BLaER1 (cell line): ENCODE data around the gene SAXO1.
"Not testable (repeated sequence)": the region's sequence is repeated elsewhere in the genome, so short reads cannot be mapped to it uniquely, and the experiment has no call there.

ENCODE experiments used
- H3K27ac ChIP-seq: shearing (Covaris generic); formaldehyde crosslinking; 2 replicates; pipeline ENCODE4 v1.8.1; 2022
- H3K27me3 ChIP-seq: shearing (Covaris generic); formaldehyde crosslinking; 2 replicates; pipeline ENCODE4 v1.8.1; 2022
- H3K36me3 ChIP-seq: shearing (Covaris generic); formaldehyde crosslinking; 2 replicates; pipeline ENCODE4 v1.8.1; 2022
- H3K4me1 ChIP-seq: shearing (Covaris generic); formaldehyde crosslinking; 2 replicates; pipeline ENCODE4 v1.8.1; 2022
- H3K4me2 ChIP-seq: shearing (Covaris generic); formaldehyde crosslinking; 2 replicates; pipeline ENCODE4 v1.8.1; 2022
- H3K4me3 ChIP-seq: shearing (Covaris generic); formaldehyde crosslinking; 2 replicates; pipeline ENCODE4 v1.8.1; 2022
- H3K9ac ChIP-seq: shearing (Covaris generic); formaldehyde crosslinking; 2 replicates; pipeline ENCODE4 v1.8.1; 2022
- H3K9me3 ChIP-seq: shearing (Covaris generic); formaldehyde crosslinking; 2 replicates; pipeline ENCODE4 v1.8.1; 2022
- H4K20me1 ChIP-seq: shearing (Covaris generic); formaldehyde crosslinking; 2 replicates; pipeline ENCODE4 v1.8.1; 2022
- Cebpa-rat ChIP-seq: shearing (Covaris generic); IDR thresholded peaks from 2 replicates; pipeline ENCODE4 v1.8.1; 2022

SAXO1 gene

GRCh38 chr9:19030899-19031298, 2.1 kb downstream of the SAXO1 start:
- Histone ChIP-seq H3K4me2 (no peak overlapping the region), H3K9ac (no peak overlapping the region), H3K36me3 (no peaks in the 10 kb centered on the region), H3K27ac (no peak overlapping the region), H3K4me1 (no peaks in the 10 kb centered on the region), H3K4me3 (no peak overlapping the region), H3K27me3 (no peaks in the 10 kb centered on the region), H4K20me1 (no peaks in the 10 kb centered on the region), H3K9me3 (no peaks in the 10 kb centered on the region)
- no peak for TF ChIP-seq Cebpa-rat

GRCh38 chr9:19028835-19029451, 4.1 kb downstream of the SAXO1 start:
- Histone ChIP-seq H3K27me3 (no peaks in the 10 kb centered on the region), H3K4me1 (no peaks in the 10 kb centered on the region), H3K9ac (no peak overlapping the region), H3K4me3 (no peak overlapping the region), H3K9me3 (no peaks in the 10 kb centered on the region), H3K4me2 (no peak overlapping the region), H3K27ac (no peak overlapping the region), H3K36me3 (no peaks in the 10 kb centered on the region), H4K20me1 (no peaks in the 10 kb centered on the region)
- TF ChIP-seq Cebpa-rat, result no peak

- Histone ChIP-seq H3K9me3 (no peaks in the 10 kb centered on the region), H3K36me3 (no peaks in the 10 kb centered on the region), H3K4me2 (no peak overlapping the region), H3K9ac (no peak overlapping the region), H3K27ac (no peak overlapping the region), H3K4me1 (no peaks in the 10 kb centered on the region), H3K27me3 (no peaks in the 10 kb centered on the region), H3K4me3 (no peak overlapping the region), H4K20me1 (no peaks in the 10 kb centered on the region)
- TF ChIP-seq Cebpa-rat, result no peak
These were observed 5.2 kb downstream of the SAXO1 start for GRCh38 chr9:19027825-19028224.

- H3K4me3 ChIP-seq, result no peak overlapping the region
- H3K9me3 ChIP-seq, result no peaks in the 10 kb centered on the region
- H3K4me1 ChIP-seq, result no peaks in the 10 kb centered on the region
- no peak overlapping the region for H3K9ac ChIP-seq
- no peaks in the 10 kb centered on the region for H4K20me1 ChIP-seq
- TF ChIP-seq Cebpa-rat, result no peak
- H3K4me2 ChIP-seq, result no peak overlapping the region
- no peak overlapping the region for H3K27ac ChIP-seq
- H3K27me3 ChIP-seq, result no peaks in the 10 kb centered on the region
- H3K36me3 ChIP-seq, result no peaks in the 10 kb centered on the region
These were observed 6.6 kb downstream of the SAXO1 start for GRCh38 chr9:19026375-19026774.

- Histone ChIP-seq H3K4me2 (no peak overlapping the region), H3K4me3 (no peak overlapping the region), H4K20me1 (no peaks in the 10 kb centered on the region), H3K36me3 (no peaks in the 10 kb centered on the region), H3K4me1 (no peaks in the 10 kb centered on the region), H3K9ac (no peak overlapping the region), H3K27me3 (no peaks in the 10 kb centered on the region), H3K9me3 (no peaks in the 10 kb centered on the region), H3K27ac (no peak overlapping the region)
- no peak for TF ChIP-seq Cebpa-rat
These were observed 9.9 kb downstream of the SAXO1 start for GRCh38 chr9:19023078-19023477.

- no peak for TF ChIP-seq Cebpa-rat
- H4K20me1 ChIP-seq, result no peaks in the 10 kb centered on the region
- no peak overlapping the region for H3K4me3 ChIP-seq
- no peak overlapping the region for H3K27ac ChIP-seq
- H3K9ac ChIP-seq, result no peak overlapping the region
- no peaks in the 10 kb centered on the region for H3K27me3 ChIP-seq
- no peaks in the 10 kb centered on the region for H3K36me3 ChIP-seq
- no peaks in the 10 kb centered on the region for H3K9me3 ChIP-seq
- no peaks in the 10 kb centered on the region for H3K4me1 ChIP-seq
- H3K4me2 ChIP-seq, result no peak overlapping the region
These were observed 10.8 kb downstream of the SAXO1 start for GRCh38 chr9:19022206-19022605.

- not testable (repeated sequence) for H3K4me1 ChIP-seq, H3K27me3 ChIP-seq, H3K9ac ChIP-seq, H3K36me3 ChIP-seq, H3K4me2 ChIP-seq, H4K20me1 ChIP-seq, H3K27ac ChIP-seq, H3K4me3 ChIP-seq, H3K9me3 ChIP-seq
These were observed 11.4 kb downstream of the SAXO1 start for GRCh38 chr9:19021649-19022048.

GRCh38 chr9:19020886-19021455, 12.0 kb downstream of the SAXO1 start:
- no peak for TF ChIP-seq Cebpa-rat
- H4K20me1 ChIP-seq, result no peaks in the 10 kb centered on the region
- H3K9me3 ChIP-seq, result no peaks in the 10 kb centered on the region
- H3K4me2 ChIP-seq, result no peak overlapping the region
- H3K36me3 ChIP-seq, result no peaks in the 10 kb centered on the region
- no peaks in the 10 kb centered on the region for H3K4me1 ChIP-seq
- H3K4me3 ChIP-seq, result no peak overlapping the region
- H3K27ac ChIP-seq, result no peak overlapping the region
- no peak overlapping the region for H3K9ac ChIP-seq
- H3K27me3 ChIP-seq, result no peaks in the 10 kb centered on the region

- no peak overlapping the region for H3K9ac ChIP-seq
- H4K20me1 ChIP-seq, result no peaks in the 10 kb centered on the region
- no peak overlapping the region for H3K4me2 ChIP-seq
- H3K36me3 ChIP-seq, result no peaks in the 10 kb centered on the region
- H3K4me1 ChIP-seq, result no peaks in the 10 kb centered on the region
- TF ChIP-seq Cebpa-rat, result no peak
- H3K4me3 ChIP-seq, result no peak overlapping the region
- H3K27ac ChIP-seq, result no peak overlapping the region
- no peaks in the 10 kb centered on the region for H3K9me3 ChIP-seq
- no peaks in the 10 kb centered on the region for H3K27me3 ChIP-seq
These were observed 14.8 kb downstream of the SAXO1 start for GRCh38 chr9:19018201-19018600.

- H3K4me1 ChIP-seq, result no peaks in the 10 kb centered on the region
- H4K20me1 ChIP-seq, result no peaks in the 10 kb centered on the region
- no peaks in the 10 kb centered on the region for H3K36me3 ChIP-seq
- H3K27ac ChIP-seq, result no peak overlapping the region
- H3K9ac ChIP-seq, result no peak overlapping the region
- H3K27me3 ChIP-seq, result no peaks in the 10 kb centered on the region
- no peak for TF ChIP-seq Cebpa-rat
- H3K4me3 ChIP-seq, result no peak overlapping the region
- peaks cover 2% of the 10 kb centered on the region; the same call in 1 of the 2 replicates for H3K9me3 ChIP-seq
- H3K4me2 ChIP-seq, result no peak overlapping the region
These were observed 23.5 kb downstream of the SAXO1 start for GRCh38 chr9:19009391-19009965.
